Glutamatergic neuron (in vitro differentiated cells): ENCODE data around the gene CCSAP. TPM values are rescaled to one million over a fixed set of nuclear protein-coding genes. Genes with fewer than 3 reads are reported as not detected.

Experiments used
- DNase-seq: peaks from one replicate; pipeline ENCODE4 v3.0.0; 2022
- H3K27ac Mint-ChIP-seq: one replicate; pipeline ENCODE4 v1.8.0; 2020; ENCODE audit warnings: mild to moderate bottlenecking, mixed read lengths, inconsistent platforms; ENCODE audit not compliant: unreplicated experiment
- H3K27me3 Mint-ChIP-seq: one replicate; pipeline ENCODE4 v1.8.0; 2020; ENCODE audit warnings: mild to moderate bottlenecking, moderate library complexity, mixed read lengths, inconsistent platforms; ENCODE audit not compliant: unreplicated experiment
- H3K36me3 Mint-ChIP-seq: one replicate; pipeline ENCODE4 v1.8.0; 2020; ENCODE audit warnings: mild to moderate bottlenecking, mixed read lengths, inconsistent platforms; ENCODE audit not compliant: unreplicated experiment
- H3K4me1 Mint-ChIP-seq: one replicate; pipeline ENCODE4 v1.8.0; 2020; ENCODE audit warnings: mild to moderate bottlenecking, low read depth, mixed read lengths, inconsistent platforms; ENCODE audit not compliant: unreplicated experiment
- H3K4me3 Mint-ChIP-seq: one replicate; pipeline ENCODE4 v1.8.0; 2020; ENCODE audit warnings: mild to moderate bottlenecking, mixed read lengths, inconsistent platforms; ENCODE audit not compliant: unreplicated experiment
- H3K9me3 Mint-ChIP-seq: one replicate; pipeline ENCODE4 v1.8.0; 2020; ENCODE audit warnings: mild to moderate bottlenecking, moderate library complexity, mixed read lengths, inconsistent platforms; ENCODE audit not compliant: unreplicated experiment
- total RNA-seq: library from RNA; stranded (reverse); fragmentation: NEBNext Ultra II Directional; extraction: Animal tissue kit (Norgen Biotek cat#: 25700); gene quantifications from one replicate; pipeline ENCODE4 v1.2.1, GENCODE V29; 2021; ENCODE audit not compliant: unreplicated experiment
- TF ChIP-seq, protein P1 (sequence below): fragments of 200-600 bp; sonication (generic); IDR thresholded peaks from one replicate; pipeline ENCODE4 v1.5.0; 2021; ENCODE audit not compliant: partially characterized antibody, unreplicated experiment

CCSAP gene
- total RNA-seq, 1 donor from 2014 or later, result 18.5 TPM

DNA sequence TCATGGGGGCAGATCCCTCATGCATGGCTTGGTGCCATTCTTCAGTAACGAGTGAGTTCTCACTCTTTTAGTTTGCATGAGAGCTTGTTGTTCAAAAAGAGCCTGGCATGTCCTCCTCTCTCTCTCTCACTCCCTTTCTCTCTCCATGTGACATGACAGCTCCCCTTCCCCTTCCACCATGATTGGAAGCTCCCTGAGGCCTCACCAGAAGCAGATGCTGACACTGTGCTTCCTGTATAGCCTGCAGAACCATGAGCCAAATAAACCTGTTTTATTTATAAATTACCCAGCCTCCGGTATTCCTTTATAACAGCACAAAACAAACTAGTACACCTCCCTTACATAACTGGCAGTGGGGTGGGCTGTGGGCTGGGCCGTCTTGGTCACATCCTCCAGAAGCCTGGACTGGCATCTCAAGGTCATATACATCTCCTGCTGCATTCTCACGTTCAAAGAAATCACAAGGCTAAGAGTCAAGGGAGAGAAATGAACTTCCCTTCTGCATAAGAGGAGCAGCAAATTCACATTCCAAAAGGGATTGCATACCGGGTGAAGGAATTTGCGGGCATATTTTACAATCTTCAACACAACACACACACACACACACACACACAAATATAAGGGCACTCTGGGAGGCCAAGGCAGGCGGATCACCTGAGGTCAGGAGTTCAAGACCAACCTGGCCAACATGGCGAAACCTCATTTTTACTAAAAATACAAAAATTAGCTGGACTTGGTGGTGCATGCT, 2.3 kb upstream of the CCSAP start:
- Mint-ChIP-seq H3K4me3 (no peak overlapping the region), H3K4me1 (peaks cover 3% of the 10 kb centered on the region), H3K36me3 (no peaks in the 10 kb centered on the region), H3K27ac (peak overlapping the region; percentile 48), H3K9me3 (peaks cover 18% of the 10 kb centered on the region), H3K27me3 (peaks cover 21% of the 10 kb centered on the region)
- TF ChIP-seq, protein P1, sequence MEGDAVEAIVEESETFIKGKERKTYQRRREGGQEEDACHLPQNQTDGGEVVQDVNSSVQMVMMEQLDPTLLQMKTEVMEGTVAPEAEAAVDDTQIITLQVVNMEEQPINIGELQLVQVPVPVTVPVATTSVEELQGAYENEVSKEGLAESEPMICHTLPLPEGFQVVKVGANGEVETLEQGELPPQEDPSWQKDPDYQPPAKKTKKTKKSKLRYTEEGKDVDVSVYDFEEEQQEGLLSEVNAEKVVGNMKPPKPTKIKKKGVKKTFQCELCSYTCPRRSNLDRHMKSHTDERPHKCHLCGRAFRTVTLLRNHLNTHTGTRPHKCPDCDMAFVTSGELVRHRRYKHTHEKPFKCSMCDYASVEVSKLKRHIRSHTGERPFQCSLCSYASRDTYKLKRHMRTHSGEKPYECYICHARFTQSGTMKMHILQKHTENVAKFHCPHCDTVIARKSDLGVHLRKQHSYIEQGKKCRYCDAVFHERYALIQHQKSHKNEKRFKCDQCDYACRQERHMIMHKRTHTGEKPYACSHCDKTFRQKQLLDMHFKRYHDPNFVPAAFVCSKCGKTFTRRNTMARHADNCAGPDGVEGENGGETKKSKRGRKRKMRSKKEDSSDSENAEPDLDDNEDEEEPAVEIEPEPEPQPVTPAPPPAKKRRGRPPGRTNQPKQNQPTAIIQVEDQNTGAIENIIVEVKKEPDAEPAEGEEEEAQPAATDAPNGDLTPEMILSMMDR, result no peak
- no peak for DNase-seq

DNA sequence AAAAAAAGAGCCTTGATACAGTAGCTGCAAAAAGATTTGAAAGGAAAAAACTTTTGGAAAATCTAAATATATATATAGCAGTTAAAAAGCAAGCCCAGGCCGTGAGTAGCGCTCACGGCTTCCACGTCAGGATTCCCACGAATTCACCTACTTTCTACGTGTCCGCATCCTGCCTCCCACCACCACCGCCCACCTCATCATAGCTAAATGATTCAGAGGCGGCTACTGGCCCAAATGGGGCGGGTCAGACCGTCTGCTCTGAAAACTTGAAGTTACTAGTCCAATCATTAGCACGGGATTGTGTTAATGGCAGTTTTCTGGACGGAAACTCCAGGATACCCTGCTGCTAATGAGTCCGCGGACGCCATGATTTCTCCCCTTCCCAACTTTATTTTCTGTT, 1.3 kb upstream of the CCSAP start:
- H3K27me3 Mint-ChIP-seq, result peaks cover 21% of the 10 kb centered on the region
- H3K9me3 Mint-ChIP-seq, result peaks cover 18% of the 10 kb centered on the region
- peak overlapping the region; percentile 75 for H3K4me3 Mint-ChIP-seq
- TF ChIP-seq, protein P1, result no peak
- H3K27ac Mint-ChIP-seq, result no peak overlapping the region
- H3K36me3 Mint-ChIP-seq, result no peaks in the 10 kb centered on the region
- DNase-seq, result no peak
- peaks cover 12% of the 10 kb centered on the region for H3K4me1 Mint-ChIP-seq

DNA sequence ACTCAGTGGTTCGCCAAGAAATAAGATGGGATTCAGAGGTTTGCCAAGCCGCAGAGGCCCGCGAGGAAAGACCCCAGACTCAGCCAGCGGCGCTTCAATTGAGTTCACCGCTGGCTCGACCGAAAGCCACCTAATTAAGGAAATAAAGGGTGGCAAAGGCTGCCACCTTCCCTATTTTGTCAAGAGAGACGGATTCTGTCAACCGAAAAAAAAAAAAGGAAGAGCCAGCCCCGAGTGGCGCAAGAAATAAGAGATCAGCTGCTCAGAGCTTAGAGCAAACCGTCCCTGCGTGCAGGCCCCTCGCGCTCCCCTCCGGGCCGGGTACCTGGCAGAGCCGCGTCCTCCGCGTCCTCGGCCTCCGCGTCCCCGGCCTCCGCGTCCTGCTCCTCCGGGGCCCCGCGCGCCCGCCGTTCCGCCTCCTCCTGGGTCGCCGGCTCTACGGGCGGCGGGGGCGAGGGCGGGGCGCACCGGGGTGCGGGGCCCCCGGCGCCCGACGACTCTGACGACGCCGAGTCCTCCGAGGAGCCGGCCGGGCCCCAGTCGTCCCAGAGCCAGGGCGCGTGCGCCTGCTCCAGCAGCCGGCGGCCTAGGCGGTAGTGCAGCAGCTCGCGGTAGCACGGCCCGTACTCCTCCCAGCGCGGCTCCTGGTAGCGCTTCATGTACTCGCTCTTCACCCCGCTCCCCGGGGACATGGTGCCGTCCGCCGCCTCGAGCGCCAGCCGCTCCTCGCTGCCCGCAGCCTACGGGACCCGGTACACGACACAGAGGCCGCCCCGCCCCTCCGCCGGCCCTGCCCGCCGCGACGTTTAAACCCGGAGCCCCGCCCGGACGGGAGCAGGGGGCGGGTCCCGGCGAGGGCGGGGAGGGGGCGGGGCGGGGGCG, 832 bp downstream of the CCSAP start:
- TF ChIP-seq, protein P1, result no peak
- DNase-seq, result peak; percentile 86
- Mint-ChIP-seq H3K4me3 (peak overlapping the region; percentile 95), H3K4me1 (peaks cover 24% of the 10 kb centered on the region), H3K9me3 (peaks cover 18% of the 10 kb centered on the region), H3K27me3 (peaks cover 21% of the 10 kb centered on the region), H3K27ac (peak overlapping the region; percentile 96), H3K36me3 (no peaks in the 10 kb centered on the region)

DNA sequence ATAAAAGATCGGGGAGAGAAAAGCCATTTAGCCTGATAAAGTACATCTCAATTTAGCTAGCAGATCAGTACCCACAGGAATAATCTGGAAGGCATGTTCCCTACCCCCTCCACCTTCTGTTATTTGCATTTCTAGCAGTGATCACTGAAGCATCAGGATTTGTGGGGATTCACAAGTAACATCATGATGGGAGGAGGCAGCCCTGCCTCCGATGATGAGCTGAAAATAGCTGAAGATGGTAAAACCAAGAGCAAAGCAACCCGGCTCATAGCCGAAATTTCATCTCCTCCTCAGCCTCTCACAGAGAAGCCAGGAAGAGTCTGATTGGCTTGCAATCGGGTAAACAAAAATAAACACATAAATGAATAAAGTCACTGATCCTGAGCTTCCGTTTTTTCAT, 2.4 kb downstream of the CCSAP start:
- Mint-ChIP-seq H3K36me3 (no peaks in the 10 kb centered on the region), H3K27ac (peak overlapping the region; percentile 59), H3K9me3 (peaks cover 18% of the 10 kb centered on the region), H3K27me3 (peaks cover 19% of the 10 kb centered on the region), H3K4me1 (peaks cover 32% of the 10 kb centered on the region), H3K4me3 (peak overlapping the region; percentile 95)
- no peak for DNase-seq
- TF ChIP-seq, protein P1, result no peak
